Measurements from ENCODE around the gene MRPL39. TPM values are rescaled to one million over a fixed set of nuclear protein-coding genes. Genes with fewer than 3 reads are reported as not detected.

Gene MRPL39
- total and polyA plus RNA-seq, 2 of the 4 experiments (the other 2 are of a cell fraction): 15.2 to 20.6 TPM

- Histone ChIP-seq H3K9ac (ENCODE audit: low read depth, low read length) (no peak overlapping the region), H2BK120ac (ENCODE audit: low read depth, low read length) (peak overlapping the region; percentile 4; the same call in 1 of the 2 replicates), H4K5ac (ENCODE audit: low read depth, low read length) (peak overlapping the region; percentile 30), H4K8ac (ENCODE audit: low read depth in 2 of 2, low read length in 2 of 2) (peak overlapping the region; percentile 48 to 61; a peak in 2 of 4 replicates), H3K4me1 (ENCODE audit: control insufficient read depth, insufficient read depth, low read length) (peaks cover 9% of the 10 kb centered on the region), H2BK20ac (ENCODE audit: low read depth, low read length) (no peak overlapping the region), H3K4me2 (ENCODE audit: low read depth, low read length) (0 out of 2 replicates have a peak overlapping the region, but pooled peaks have one; percentile 2), H3K4me3 (ENCODE audit: insufficient read depth, low read depth, low read length) (no peak overlapping the region), H3K9me3 (ENCODE audit: control insufficient read depth, insufficient read depth, low read length) (no peaks in the 10 kb centered on the region), H2AK5ac (ENCODE audit: low read depth, low read length) (no peak overlapping the region), H3K36me3 (ENCODE audit: control insufficient read depth, insufficient read depth, low read length) (peaks cover 7% of the 10 kb centered on the region; the same call in 1 of the 2 replicates), H2BK15ac (ENCODE audit: low read depth, low read length) (peak overlapping the region; percentile 24; the same call in 1 of the 3 replicates), H3K14ac (replicated peaks; ENCODE audit: low read depth, low read length) (0 out of 2 replicates have a peak overlapping the region, but pooled peaks have one; percentile 11), H4K91ac (ENCODE audit: insufficient read depth, low read depth, low read length) (0 out of 2 replicates have a peak overlapping the region, but pooled peaks have one; percentile 15), H3K56ac (ENCODE audit: extremely low read depth, insufficient read depth, low read length) (no peak overlapping the region), H3K27ac (ENCODE audit: insufficient read depth, low read length) (peak overlapping the region; percentile 9; the same call in 1 of the 2 replicates), H3K4ac (ENCODE audit: low read depth, low read length) (peak overlapping the region; percentile 17; the same call in 1 of the 2 replicates), H3K27me3 (ENCODE audit: control insufficient read depth, insufficient read depth, low read length) (no peaks in the 10 kb centered on the region), H4K20me1 (ENCODE audit: insufficient read depth, low read length) (peaks cover 3% of the 10 kb centered on the region; the same call in 1 of the 2 replicates), H3K23ac (ENCODE audit: low read depth, low read length) (no peak overlapping the region), H2AK9ac (replicated peaks; ENCODE audit: low read depth, low read length, poor library complexity) (no peak overlapping the region), H2AFZ (replicated peaks; ENCODE audit: low read length, poor library complexity) (no peak overlapping the region), H3K9me1 (ENCODE audit: insufficient read depth, low read length) (peaks cover 20% of the 10 kb centered on the region), H3K79me1 (ENCODE audit: low read depth in 1 of 2, low read length in 2 of 2) (peaks cover 26 to 62% of the 10 kb centered on the region in 2 experiments), H2BK5ac (ENCODE audit: low read depth, low read length, poor library complexity, severe bottlenecking) (no peak overlapping the region), H3K18ac (ENCODE audit: low read depth, low read length) (peak overlapping the region; percentile 64; the same call in 1 of the 2 replicates)
- dilution Hi-C loops (cut with HindIII; ENCODE audit: low sequenced_read_pairs, unreplicated experiment): no loop called here
- WGBS, 2 experiments (ENCODE audit: extremely low coverage in 2 of 2, insufficient read length in 1 of 2): 100% methylated on average over 1 of the region's 4 CpGs; no CpG with 5 or more reads in 1 of the 2 experiments
- CTCF ChIA-PET: interaction anchor here (0.7 kb wide), 1 partner anchor 35 kb away, joined by 3 read pairs; no protein-coding TSS in a partner anchor
- intact Hi-C loops (cut with micrococcal nuclease): no loop called here
- no peak for TF ChIP-seq MAFK (IDR thresholded peaks at IDR 0.05; ENCODE audit: low read depth, low read length)
- TF ChIP-seq, protein P1, sequence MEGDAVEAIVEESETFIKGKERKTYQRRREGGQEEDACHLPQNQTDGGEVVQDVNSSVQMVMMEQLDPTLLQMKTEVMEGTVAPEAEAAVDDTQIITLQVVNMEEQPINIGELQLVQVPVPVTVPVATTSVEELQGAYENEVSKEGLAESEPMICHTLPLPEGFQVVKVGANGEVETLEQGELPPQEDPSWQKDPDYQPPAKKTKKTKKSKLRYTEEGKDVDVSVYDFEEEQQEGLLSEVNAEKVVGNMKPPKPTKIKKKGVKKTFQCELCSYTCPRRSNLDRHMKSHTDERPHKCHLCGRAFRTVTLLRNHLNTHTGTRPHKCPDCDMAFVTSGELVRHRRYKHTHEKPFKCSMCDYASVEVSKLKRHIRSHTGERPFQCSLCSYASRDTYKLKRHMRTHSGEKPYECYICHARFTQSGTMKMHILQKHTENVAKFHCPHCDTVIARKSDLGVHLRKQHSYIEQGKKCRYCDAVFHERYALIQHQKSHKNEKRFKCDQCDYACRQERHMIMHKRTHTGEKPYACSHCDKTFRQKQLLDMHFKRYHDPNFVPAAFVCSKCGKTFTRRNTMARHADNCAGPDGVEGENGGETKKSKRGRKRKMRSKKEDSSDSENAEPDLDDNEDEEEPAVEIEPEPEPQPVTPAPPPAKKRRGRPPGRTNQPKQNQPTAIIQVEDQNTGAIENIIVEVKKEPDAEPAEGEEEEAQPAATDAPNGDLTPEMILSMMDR (conservative IDR thresholded peaks at IDR 0.05; ENCODE audit: low read depth, low read length): no peak
- TF ChIP-seq MAZ (IDR thresholded peaks at IDR 0.05; ENCODE audit: borderline replicate concordance, low read depth, low read length): no peak
- TF ChIP-seq CEBPB (IDR thresholded peaks at IDR 0.05; ENCODE audit: low read depth, low read length): no peak
- TF ChIP-seq POLR2A (IDR thresholded peaks at IDR 0.05; ENCODE audit: low read depth, low read length): no peak
- TF ChIP-seq RFX5 (IDR thresholded peaks at IDR 0.05; ENCODE audit: low read depth, low read length): no peak
- no peak for TF ChIP-seq BHLHE40 (IDR thresholded peaks at IDR 0.05; ENCODE audit: low read depth, low read length)
- TF ChIP-seq RAD21 (IDR thresholded peaks at IDR 0.05; ENCODE audit: low read length): no peak
- no peak for TF ChIP-seq RCOR1 (IDR thresholded peaks at IDR 0.05; ENCODE audit: insufficient replicate concordance, low read length)
- no peak for TF ChIP-seq SMC3 (IDR thresholded peaks at IDR 0.05; ENCODE audit: low read depth, low read length)
- no peak for TF ChIP-seq ELK1 (IDR thresholded peaks at IDR 0.05; ENCODE audit: borderline replicate concordance, low read depth, low read length)
- TF ChIP-seq USF2 (IDR thresholded peaks at IDR 0.05; ENCODE audit: low read depth, low read length): no peak
- no peak for TF ChIP-seq MXI1 (IDR thresholded peaks at IDR 0.05; ENCODE audit: borderline replicate concordance, low read depth, low read length)
- TF ChIP-seq CHD1 (IDR thresholded peaks at IDR 0.05; ENCODE audit: low read depth, low read length): no peak
- TF ChIP-seq NFE2L2 (IDR thresholded peaks at IDR 0.05; ENCODE audit: low read depth, low read length): no peak
- TF ChIP-seq FOS (IDR thresholded peaks at IDR 0.05; ENCODE audit: low read depth, low read length): no peak
- no peak for ATAC-seq (ENCODE audit: low read depth)
- DNase-seq: no peak
- BruUV-seq (replicated peaks): no TSS peak
- POLR2A ChIA-PET (ENCODE audit: unreplicated experiment): no interaction called here
- in situ Hi-C loops (cut with MboI; ENCODE audit: low sequenced_read_pairs): loop anchor here (10.0 kb wide), 1 partner anchor 143 kb away; no protein-coding TSS in a partner anchor
Measured at GRCh38 chr21:25567472-25567871, 39.8 kb downstream of the MRPL39 start.
